ENCODE data around the gene METTL9.

Gene METTL9

GRCh38 chr16:21599122-21600030, at the start of gene METTL9 (continued):
- TF ChIP-seq ZSCAN18 (tag by site-specific recombination; IDR thresholded peaks at IDR 0.05), result peak; percentile 93
- TF ChIP-seq ZNF146 (tag by site-specific recombination; IDR thresholded peaks at IDR 0.05), result peak; percentile 70
- TF ChIP-seq ZNF2 (tag by site-specific recombination; IDR thresholded peaks at IDR 0.05), result peak; percentile 91
- no peak for TF ChIP-seq RBAK (tag by site-specific recombination; IDR thresholded peaks at IDR 0.05)
- no peak for TF ChIP-seq OVOL3 (tag by site-specific recombination; IDR thresholded peaks at IDR 0.05)
- no peak for TF ChIP-seq ZNF266 (tag by site-specific recombination; IDR thresholded peaks at IDR 0.05; ENCODE audit: low read depth)
- no peak for TF ChIP-seq ZNF514 (tag by site-specific recombination; IDR thresholded peaks at IDR 0.05)
- 0 out of 2 replicates have a peak, but pooled peaks have one; percentile 43 for TF ChIP-seq ZBTB48 (tag by site-specific recombination; IDR thresholded peaks at IDR 0.05)
- TF ChIP-seq, protein P1, sequence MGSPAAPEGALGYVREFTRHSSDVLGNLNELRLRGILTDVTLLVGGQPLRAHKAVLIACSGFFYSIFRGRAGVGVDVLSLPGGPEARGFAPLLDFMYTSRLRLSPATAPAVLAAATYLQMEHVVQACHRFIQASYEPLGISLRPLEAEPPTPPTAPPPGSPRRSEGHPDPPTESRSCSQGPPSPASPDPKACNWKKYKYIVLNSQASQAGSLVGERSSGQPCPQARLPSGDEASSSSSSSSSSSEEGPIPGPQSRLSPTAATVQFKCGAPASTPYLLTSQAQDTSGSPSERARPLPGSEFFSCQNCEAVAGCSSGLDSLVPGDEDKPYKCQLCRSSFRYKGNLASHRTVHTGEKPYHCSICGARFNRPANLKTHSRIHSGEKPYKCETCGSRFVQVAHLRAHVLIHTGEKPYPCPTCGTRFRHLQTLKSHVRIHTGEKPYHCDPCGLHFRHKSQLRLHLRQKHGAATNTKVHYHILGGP (tag by site-specific recombination; IDR thresholded peaks at IDR 0.05), result no peak
- TF ChIP-seq ZNF747 (tag by site-specific recombination; IDR thresholded peaks at IDR 0.05), result no peak
- TF ChIP-seq, protein P2, sequence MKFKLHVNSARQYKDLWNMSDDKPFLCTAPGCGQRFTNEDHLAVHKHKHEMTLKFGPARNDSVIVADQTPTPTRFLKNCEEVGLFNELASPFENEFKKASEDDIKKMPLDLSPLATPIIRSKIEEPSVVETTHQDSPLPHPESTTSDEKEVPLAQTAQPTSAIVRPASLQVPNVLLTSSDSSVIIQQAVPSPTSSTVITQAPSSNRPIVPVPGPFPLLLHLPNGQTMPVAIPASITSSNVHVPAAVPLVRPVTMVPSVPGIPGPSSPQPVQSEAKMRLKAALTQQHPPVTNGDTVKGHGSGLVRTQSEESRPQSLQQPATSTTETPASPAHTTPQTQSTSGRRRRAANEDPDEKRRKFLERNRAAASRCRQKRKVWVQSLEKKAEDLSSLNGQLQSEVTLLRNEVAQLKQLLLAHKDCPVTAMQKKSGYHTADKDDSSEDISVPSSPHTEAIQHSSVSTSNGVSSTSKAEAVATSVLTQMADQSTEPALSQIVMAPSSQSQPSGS (tag by site-specific recombination; IDR thresholded peaks at IDR 0.05; ENCODE audit: low read depth), result no peak
- TF ChIP-seq HOXA7 (CRISPR knock-in tag; IDR thresholded peaks at IDR 0.05; ENCODE audit: borderline replicate concordance), result no peak
- TF ChIP-seq ZNF639 (tag by site-specific recombination; IDR thresholded peaks at IDR 0.05), result peak; percentile 92
- peak; percentile 89; the same call in 1 of the 2 replicates for TF ChIP-seq ZNF501 (tag by site-specific recombination; IDR thresholded peaks at IDR 0.05)
- TF ChIP-seq ZNF549 (tag by site-specific recombination; IDR thresholded peaks at IDR 0.05), result no peak
- TF ChIP-seq ZNF16 (tag by site-specific recombination; IDR thresholded peaks at IDR 0.05; ENCODE audit: low read depth), result no peak
- no peak for TF ChIP-seq ZNF18 (tag by site-specific recombination; IDR thresholded peaks at IDR 0.05)
- no peak for TF ChIP-seq BCL11B (tag by site-specific recombination; IDR thresholded peaks at IDR 0.05; ENCODE audit: low read depth)
- TF ChIP-seq ZNF658 (tag by site-specific recombination; IDR thresholded peaks at IDR 0.05), result no peak
- no peak for TF ChIP-seq ZNF623 (tag by site-specific recombination; IDR thresholded peaks at IDR 0.05)
- TF ChIP-seq MZF1 (tag by site-specific recombination; IDR thresholded peaks at IDR 0.05; ENCODE audit: borderline replicate concordance), result 0 out of 2 replicates have a peak, but pooled peaks have one; percentile 7
- TF ChIP-seq MYNN (tag by site-specific recombination; IDR thresholded peaks at IDR 0.05; ENCODE audit: borderline replicate concordance), result no peak
- TF ChIP-seq, protein P3, sequence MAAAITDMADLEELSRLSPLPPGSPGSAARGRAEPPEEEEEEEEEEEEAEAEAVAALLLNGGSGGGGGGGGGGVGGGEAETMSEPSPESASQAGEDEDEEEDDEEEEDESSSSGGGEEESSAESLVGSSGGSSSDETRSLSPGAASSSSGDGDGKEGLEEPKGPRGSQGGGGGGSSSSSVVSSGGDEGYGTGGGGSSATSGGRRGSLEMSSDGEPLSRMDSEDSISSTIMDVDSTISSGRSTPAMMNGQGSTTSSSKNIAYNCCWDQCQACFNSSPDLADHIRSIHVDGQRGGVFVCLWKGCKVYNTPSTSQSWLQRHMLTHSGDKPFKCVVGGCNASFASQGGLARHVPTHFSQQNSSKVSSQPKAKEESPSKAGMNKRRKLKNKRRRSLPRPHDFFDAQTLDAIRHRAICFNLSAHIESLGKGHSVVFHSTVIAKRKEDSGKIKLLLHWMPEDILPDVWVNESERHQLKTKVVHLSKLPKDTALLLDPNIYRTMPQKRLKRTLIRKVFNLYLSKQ (tag by site-specific recombination; IDR thresholded peaks at IDR 0.05; ENCODE audit: borderline replicate concordance), result no peak
- TF ChIP-seq KLF16 (tag by site-specific recombination; IDR thresholded peaks at IDR 0.05), result peak; percentile 99
- peak; percentile 46; the same call in 1 of the 2 replicates for TF ChIP-seq ZNF449 (tag by site-specific recombination; IDR thresholded peaks at IDR 0.05)
- no peak for TF ChIP-seq ZNF23 (tag by site-specific recombination; IDR thresholded peaks at IDR 0.05; ENCODE audit: borderline replicate concordance)
- TF ChIP-seq ZNF776 (tag by site-specific recombination; IDR thresholded peaks at IDR 0.05; ENCODE audit: borderline replicate concordance), result no peak
- TF ChIP-seq ZNF184 (tag by site-specific recombination; IDR thresholded peaks at IDR 0.05), result peak; percentile 58; the same call in 1 of the 2 replicates
- no peak for TF ChIP-seq ZNF169 (tag by site-specific recombination; IDR thresholded peaks at IDR 0.05)
